ENCODE results near the gene PPIE. TPM values are rescaled to one million over a fixed set of nuclear protein-coding genes. Genes with fewer than 3 reads are reported as not detected.
A peak's percentile ranks its signal among the peaks of the same experiment; 100 is the strongest.

PPIE gene
- total RNA-seq, 4 donors from 2014 or later, result 21.5 to 36.9 (median 25.5) TPM

DNA sequence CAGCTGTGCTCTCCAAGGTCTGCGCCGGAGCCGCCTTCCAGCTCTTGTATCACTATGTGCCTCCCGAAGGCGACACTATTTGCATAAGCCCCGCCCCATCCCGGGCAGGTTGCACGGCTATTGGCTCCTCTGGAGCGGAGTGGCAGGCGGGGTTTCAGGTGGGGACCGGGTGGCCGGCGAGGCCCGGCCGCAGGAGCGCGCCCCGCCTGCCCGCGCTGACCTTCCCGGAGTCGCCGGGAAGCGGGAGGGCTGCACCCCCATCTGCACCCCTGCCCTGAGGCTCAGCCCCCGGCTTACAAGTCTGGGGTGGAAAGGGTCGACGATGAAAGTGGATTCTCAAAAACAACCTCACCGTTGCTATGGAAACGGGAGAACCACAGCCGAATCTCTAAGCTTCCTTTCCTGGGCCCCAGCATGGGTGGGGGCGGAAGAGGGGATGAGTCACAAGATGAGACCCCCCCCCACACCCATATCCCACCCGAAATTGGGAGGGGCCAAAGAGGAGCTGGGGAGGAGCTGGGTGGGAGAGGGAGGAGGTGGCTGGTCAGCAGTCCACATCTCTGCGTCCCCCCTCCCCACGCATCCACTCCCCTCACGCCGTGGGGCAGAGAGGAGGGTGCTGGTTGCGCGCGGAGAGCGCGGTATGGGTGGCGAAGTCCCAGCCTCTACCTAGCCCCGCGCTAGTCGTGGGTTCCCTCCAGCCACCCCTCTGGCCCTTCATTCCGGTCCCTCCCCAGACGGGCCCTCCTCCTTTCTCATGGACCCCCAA, 47.1 kb upstream of the PPIE start, which contains the start of gene HPCAL4:
HPCAL4 (minus strand) TSS at position 51 of the 769 bp plus-strand sequence. CDS start 6,830 bp downstream, outside the sequence.
- WGBS, 2 donors, result 2 to 5% methylated on average over 43 to 46 of the region's 47 CpGs
- peak; percentile 75 to 94 for DNase-seq (ENCODE audit: low spot score in 2 of 2)
- intact Hi-C loops (cut with DNase I; ENCODE audit: low total_unique reads), result no loop called here
- H3K4me3 ChIP-seq (ENCODE audit: low read depth, poor library complexity, severe bottlenecking), result no peak within 1 kb of the TSS
- TF ChIP-seq POLR2A (IDR thresholded peaks at IDR 0.05) (no peak), CTCF (IDR thresholded peaks at IDR 0.05) (no peak)

GRCh38 chr1:39692152-39693074, 46.3 kb upstream of the PPIE start:
- no peak overlapping the region for H3K4me3 ChIP-seq (ENCODE audit: low read depth, poor library complexity, severe bottlenecking)
- intact Hi-C loops (cut with DNase I; ENCODE audit: low total_unique reads), result no loop called here
- DNase-seq (ENCODE audit: low spot score in 2 of 2), result no peak
- TF ChIP-seq POLR2A (IDR thresholded peaks at IDR 0.05) (no peak), CTCF (IDR thresholded peaks at IDR 0.05) (no peak)
- WGBS, 2 donors, result 9 to 14% methylated on average over 55 to 56 of the region's 56 CpGs

GRCh38 chr1:39694026-39694425, 44.7 kb upstream of the PPIE start:
- intact Hi-C loops (cut with DNase I; ENCODE audit: low total_unique reads), result no loop called here
- H3K4me3 ChIP-seq (ENCODE audit: low read depth, poor library complexity, severe bottlenecking), result no peak overlapping the region
- TF ChIP-seq CTCF (IDR thresholded peaks at IDR 0.05) (no peak), POLR2A (IDR thresholded peaks at IDR 0.05) (no peak)
- no peak for DNase-seq (ENCODE audit: low spot score in 2 of 2)
- WGBS, 2 donors, result 86 to 100% methylated on average over 1 of the region's 1 CpG

- TF ChIP-seq POLR2A (IDR thresholded peaks at IDR 0.05), result no peak
- no peak for TF ChIP-seq CTCF (IDR thresholded peaks at IDR 0.05)
- intact Hi-C loops (cut with DNase I; ENCODE audit: low total_unique reads), result no loop called here
- 11 to 13% methylated on average over 1 of the region's 1 CpG for WGBS, 2 donors
- H3K4me3 ChIP-seq (ENCODE audit: low read depth, poor library complexity, severe bottlenecking), result no peak overlapping the region
- no peak for DNase-seq (ENCODE audit: low spot score in 2 of 2)
Observed at GRCh38 chr1:39695016-39695415, 43.7 kb upstream of the PPIE start.

- no peak for DNase-seq (ENCODE audit: low spot score in 2 of 2)
- intact Hi-C loops (cut with DNase I; ENCODE audit: low total_unique reads), result no loop called here
- 35 to 52% methylated on average over 1 of the region's 1 CpG for WGBS, 2 donors
- TF ChIP-seq POLR2A (IDR thresholded peaks at IDR 0.05) (no peak), CTCF (IDR thresholded peaks at IDR 0.05) (no peak)
- H3K4me3 ChIP-seq (ENCODE audit: low read depth, poor library complexity, severe bottlenecking), result no peak overlapping the region
Observed at GRCh38 chr1:39696448-39696847, 42.2 kb upstream of the PPIE start.

All from lower leg skin (tissue), 4 donors.